NAMALWA (cell line): Measurements from ENCODE around the gene OR4K1.
"Not testable (repeated sequence)": the region's sequence is repeated elsewhere in the genome, so short reads cannot be mapped to it uniquely, and the experiment has no call there.

ENCODE experiments used
- DNase-seq: peaks from one replicate; pipeline ENCODE4 v3.0.0-alpha.2; 2015; ENCODE audit warnings: low spot score

The OR4K1 gene, protein sequence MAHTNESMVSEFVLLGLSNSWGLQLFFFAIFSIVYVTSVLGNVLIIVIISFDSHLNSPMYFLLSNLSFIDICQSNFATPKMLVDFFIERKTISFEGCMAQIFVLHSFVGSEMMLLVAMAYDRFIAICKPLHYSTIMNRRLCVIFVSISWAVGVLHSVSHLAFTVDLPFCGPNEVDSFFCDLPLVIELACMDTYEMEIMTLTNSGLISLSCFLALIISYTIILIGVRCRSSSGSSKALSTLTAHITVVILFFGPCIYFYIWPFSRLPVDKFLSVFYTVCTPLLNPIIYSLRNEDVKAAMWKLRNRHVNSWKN

DNA sequence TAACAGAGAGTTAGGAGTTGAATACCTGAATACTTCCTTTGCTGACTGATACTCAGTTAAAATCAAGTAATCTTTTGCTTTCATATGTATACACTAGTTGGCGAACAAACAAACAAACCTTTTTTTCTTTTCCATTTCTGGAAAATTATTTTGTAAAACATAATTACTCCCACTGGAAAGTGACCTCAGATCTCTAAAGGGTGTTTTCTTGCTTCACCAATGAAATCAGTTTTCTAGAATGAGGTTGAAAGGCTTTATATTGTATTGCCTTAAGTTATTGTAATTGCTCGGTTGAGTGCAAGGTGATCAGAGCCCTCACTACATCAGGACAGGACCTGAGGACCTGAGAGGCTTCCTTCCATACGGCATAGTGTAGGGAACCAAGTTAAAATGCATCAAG lies at the start of gene OR4K1:
OR4K1 (plus strand) TSS at position 301 of the 400 bp plus-strand sequence. CDS start 4,750 bp downstream, outside the sequence.
- DNase-seq = no peak

GRCh38 chr14:19895282-19895681 lies 35.4 kb upstream of the OR4K1 start:
- DNase-seq = no peak

DNA sequence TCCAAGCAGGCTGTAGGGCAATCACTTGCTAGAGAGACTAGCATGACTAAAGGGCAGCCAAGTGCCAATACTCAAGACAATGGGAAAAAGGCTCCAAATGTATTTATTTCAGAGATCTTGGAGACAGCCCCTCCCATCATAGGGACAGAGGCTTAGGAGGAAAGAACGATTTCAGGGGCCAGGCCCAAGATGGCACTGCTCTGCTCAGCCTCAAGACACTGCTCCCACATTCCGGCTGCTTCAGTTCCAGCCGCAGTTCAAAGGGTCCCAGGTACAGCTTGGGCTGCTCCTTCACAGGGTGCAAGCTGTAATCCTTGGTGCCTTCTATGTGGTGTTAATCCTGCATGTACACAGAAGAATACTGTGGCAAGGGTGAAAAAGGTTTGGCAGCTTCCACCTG lies 29.7 kb upstream of the OR4K1 start:
- DNase-seq = no peak

DNA sequence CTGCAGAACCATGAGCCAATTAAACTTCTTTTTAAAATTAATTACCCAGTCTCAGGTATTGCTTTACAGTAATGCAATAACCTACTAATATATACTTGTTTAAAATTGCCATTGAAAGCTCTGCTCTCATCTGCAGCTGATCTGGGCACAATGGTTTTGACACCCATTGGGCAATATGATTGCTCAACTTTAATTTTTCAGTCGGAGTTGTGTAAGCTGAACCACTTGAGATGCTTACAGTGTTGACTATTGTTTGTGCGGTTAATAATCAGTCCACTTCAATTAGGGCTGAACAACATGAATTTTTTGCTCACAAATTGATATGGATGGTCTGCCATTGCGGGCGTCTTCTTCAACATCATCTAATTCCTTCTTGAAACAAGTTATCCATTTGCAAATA lies 28.3 kb upstream of the OR4K1 start:
- DNase-seq = no peak

DNA sequence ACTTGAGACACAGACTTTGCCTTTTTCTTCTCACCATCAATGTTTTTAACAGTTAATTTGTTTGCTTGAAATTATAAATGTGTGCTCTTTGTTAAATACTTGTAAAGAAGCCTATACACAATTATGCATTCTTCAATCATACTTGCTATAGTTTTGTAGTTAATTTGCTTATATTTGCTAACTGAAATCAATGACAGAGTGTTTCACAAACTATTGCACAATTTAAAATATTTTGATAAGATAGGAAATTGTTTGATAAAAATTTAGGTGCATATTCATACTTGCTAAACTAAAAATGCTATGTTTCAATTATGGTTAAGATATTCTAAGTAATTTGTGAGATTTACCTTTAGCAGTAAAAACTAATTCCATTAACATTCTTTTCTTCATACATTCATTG lies 24.1 kb upstream of the OR4K1 start:
- DNase-seq = no peak

DNA sequence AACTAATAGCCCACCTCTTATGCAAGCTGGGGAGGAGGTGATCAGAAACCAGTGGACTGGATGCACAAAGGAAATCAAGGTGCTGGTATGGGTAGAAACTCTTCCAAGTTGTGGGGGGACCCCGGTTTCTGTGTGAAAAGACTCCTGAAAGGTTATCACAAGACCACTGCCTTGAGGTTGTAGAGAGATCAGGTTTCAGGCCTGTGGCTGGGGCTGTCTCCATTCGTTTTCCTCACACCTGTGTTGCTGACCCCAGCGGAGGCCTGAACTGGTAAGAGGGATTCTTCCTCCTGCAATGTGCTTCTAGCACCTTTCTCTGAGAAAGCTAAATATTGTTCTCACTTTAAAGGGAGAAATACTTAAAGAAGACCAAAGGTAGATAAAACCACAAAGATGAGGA lies 19.6 kb upstream of the OR4K1 start:
- no peak for DNase-seq

DNA sequence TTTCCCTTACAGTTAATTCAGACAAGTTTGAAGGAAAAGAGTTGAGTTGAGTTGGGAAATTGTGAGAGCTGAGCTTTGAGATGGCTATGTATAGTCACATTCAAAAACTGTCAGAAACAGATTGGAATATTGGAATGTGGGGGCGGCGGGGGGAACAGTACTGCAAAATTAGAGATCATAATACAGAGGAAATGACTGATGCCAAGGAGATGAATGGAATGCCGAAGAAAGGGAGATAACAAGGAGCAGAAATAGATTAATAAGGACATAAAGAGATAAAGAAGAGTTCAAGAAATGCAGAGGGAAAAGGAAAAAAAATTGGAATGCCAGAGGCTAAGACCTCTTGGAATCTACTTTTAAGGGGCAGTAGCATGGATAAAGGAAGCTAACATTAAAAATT lies 13.5 kb upstream of the OR4K1 start:
- no peak for DNase-seq

DNA sequence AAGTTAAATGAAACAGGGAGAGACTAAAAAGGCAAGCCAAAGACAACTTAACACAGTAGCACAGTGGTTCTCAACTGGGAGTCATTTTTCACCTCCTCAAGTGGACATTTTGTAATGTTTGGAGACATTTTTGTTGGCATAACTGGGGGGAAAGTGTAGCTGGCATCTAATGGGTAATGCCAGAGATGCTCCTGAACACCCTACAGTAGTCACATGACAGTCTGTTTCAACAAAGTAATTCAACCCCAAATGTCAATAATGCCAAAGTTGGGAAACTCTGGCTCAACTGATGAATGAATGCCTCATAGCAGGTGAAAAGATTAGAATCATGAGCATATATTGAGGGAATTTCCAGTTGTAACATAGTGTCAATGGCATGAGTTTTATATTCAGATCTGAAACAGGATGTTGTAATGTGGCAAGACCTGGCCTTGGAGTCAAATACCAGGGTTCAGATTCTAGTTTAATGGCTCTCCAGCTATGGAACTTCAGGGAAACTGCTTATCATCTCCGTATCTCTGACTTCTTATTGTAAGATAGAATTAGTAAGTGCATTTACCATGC lies 12.7 kb upstream of the OR4K1 start:
- no peak for DNase-seq

GRCh38 chr14:19918553-19919264 lies 12.0 kb upstream of the OR4K1 start:
- no peak for DNase-seq

DNA sequence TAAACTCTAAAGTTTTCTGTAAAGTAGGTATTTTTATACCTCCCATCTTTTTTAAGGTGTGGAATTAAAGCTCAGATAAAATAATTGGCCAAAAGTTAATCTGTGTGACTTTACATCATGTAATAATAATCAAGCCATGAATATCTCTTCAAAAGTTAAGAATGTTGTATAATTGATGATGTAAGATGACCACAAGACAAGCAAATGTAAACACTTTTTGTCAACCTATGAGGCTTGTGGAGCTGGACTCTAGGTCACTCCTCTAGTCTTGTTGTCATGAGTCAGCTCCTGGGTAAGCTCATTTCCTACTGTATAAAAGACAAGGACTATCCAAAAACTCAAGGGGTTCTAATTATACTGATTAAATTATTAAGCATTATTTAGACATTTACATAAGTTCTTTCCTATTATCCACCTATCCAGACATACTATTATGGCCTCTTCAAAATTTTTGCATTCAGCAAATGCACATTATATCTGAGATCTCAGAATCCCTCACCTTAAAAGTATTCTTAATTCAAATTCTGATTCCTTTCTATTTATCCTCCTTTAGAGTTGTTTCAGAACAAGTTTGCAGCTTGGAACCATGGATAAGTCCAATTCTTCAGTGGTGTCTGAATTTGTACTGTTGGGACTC lies 10.6 kb upstream of the OR4K1 start, which contains the start of gene OR4K5:
OR4K5 (plus strand) TSS at position 587 of the 637 bp plus-strand sequence; CDS start at position 587, 0 bp downstream.
- DNase-seq = no peak

GRCh38 chr14:19941668-19942067 lies 11.0 kb downstream of the OR4K1 start:
- DNase-seq = no peak

DNA sequence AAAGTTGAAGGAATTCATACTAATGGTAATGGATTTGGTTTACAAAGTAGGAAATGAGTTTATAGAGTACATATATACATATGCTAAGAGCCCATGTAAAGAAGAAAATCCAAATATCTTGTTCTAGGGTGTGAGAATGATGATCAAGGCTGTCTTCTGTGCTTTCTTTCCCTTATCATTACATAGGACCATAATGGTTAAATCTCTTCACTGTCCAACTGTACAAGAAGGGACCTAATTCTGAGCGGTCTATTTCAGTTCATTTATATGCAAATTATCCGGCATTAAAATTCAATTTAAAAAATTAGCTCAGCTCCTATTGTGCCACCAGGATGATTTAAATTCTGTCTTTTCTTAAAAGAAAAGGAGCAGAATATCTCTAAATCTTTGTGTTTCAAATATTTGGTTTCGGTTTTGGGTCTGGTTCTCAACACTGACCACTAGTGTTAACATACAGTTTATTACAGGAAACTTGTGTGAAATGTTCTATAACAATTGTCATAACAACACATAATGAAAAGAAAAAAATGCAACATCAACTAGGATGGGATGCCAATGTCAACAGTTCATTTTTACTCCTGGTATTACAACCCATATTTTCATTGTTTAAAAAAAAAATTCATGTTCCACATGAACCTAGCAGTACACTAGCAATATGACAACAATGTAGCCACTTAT lies 16.8 kb downstream of the OR4K1 start:
- peak; percentile 20 for DNase-seq

GRCh38 chr14:19949218-19949617 lies 18.5 kb downstream of the OR4K1 start:
- DNase-seq = no peak

DNA sequence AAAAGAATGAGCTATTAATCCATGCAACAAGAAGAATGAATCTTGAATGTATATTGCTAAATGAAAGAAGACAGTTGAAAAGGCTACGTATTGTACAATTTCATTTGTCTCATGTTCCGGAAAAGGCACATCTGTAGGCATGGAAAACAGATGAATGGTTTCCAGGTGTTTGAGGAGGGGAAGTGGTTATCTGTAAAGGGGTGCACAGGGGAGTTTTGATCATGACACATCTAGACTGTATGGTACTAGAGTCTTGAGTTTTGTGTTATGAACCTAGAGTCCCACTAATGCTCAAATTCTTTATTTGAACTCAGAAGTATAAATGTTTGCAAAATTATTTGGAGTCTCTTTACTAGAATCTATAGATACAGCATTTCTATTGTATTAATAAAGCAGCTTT lies 39.0 kb downstream of the OR4K1 start:
- DNase-seq = not testable (repeated sequence)

DNA sequence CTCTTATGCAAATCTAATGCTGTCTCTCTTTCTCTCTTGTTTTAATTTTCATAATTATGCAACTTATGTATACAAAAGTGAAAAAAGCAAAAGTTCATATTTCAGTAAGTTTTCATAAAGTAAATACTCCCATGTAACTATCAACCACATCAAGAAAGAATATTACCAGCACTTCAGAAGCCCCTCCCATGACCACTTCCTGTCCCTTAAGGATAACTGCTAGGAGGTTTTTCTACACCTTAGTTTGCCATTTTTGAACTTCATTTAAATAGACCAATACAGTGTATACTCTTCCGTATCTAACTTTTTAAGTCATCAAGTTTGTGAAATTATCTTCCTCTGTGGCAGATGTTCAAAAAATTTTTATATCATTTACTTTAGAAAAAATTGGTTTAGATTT lies 44.1 kb downstream of the OR4K1 start:
- DNase-seq = no peak

- DNase-seq = no peak
Measured at GRCh38 chr14:19975291-19975690, 44.6 kb downstream of the OR4K1 start, which contains the start of gene OR4K15. Gene OR4K15, plus strand, starts transcription at chr14:19975591. Its CDS starts 0 bp downstream, at chr14:19975591.
